ENCODE data around the gene CR1.
"Not testable (repeated sequence)": the region's sequence is repeated elsewhere in the genome, so short reads cannot be mapped to it uniquely, and the experiment has no call there.

CR1 gene

DNA sequence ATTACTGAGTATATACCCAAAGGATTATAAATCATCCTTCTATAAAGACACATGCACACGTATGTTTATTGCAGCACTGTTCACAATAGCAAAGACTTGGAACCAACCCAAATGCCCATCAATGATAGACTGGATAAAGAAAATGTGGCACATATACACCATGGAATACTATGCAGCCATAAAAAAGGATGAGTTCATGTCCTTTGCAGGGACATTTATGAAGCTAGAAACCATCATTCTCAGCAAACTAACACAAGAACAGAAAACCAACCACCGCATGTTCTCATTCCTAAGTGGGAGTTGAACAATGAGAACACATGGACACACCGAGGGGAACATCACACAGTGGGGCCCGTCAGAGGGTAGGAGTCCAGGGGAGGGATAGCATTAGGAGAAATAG, 98.1 kb downstream of the CR1 start:
- DNase-seq, result not testable (repeated sequence)

DNA sequence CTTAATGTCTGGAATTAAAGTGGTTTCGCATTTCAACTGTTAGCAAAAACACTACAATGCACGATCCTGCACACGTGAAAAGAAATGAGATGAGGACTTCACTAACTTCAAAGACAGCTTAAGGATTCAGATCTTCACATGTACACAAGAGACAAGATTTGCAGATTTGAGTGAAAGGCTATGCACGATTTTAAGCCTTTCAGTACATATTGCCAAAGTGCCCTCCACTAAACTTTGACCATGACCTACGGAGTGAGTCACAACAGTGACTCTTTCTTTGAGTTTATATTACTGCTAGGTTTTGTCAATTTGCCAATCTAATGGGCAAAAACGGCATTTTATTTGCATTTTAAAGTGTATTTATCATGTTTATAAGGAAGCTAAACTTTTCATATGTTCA, 107.8 kb downstream of the CR1 start:
- no peak for DNase-seq

DNA sequence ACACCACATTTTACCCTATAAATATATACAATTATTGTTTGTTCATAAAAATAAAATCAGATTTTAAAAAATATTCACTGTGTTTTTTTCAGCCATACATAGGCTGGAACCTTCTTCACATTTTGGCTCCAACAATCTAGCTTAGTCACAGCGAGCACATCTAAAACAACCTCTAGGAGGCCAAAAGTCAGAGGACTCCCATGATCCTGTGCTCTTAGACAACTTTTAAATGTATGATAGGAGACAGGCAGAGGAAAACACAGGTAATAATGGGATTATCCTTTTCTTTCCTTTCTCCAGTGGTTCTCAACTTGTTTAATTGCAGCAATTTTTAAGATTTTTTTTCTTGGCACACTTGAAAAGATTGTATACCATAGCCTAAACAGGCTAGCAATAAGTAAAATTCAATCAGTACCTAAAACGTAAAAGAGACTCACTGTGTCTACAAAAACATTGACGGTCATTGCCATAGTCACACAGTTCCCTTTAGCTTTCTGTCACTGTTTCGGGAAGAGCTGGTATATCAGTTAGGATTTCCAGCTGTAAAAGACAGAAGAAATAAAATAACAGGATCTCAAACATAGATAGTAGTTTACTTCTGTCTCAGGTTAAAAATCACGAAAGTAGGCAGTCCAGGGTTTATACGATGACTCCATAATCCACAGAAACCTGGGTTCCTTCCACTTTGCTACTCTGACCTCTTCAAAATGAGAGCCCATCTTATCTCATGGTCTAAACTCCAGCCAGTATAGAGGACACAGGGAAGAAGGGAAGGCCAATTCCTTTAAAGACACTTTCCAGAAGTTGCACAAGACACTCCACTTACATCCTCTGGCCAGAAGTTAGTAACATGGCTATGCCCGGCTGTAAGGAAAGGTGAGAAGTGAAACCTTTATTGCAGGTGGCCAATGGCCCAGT, 109.7 kb downstream of the CR1 start:
- DNase-seq, result no peak

DNA sequence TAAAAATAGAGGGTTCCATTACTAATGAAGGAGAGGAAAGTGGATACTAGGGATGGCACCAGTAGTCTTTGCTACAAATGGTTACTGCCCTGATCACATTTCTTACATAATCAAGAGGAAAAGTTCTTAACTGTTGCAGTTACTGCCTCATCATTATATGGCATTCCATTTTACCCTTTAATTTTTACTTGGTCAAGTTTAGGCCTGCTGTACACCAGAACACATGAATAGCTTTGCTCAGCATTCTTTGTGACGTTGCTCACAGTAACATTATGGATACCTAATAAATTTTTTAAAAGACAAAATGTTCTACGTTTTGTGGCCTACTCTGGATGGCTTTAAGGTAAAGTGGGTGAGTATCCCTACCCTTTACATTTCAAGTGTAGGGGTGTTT, 110.4 kb downstream of the CR1 start:
- no peak for DNase-seq

DNA sequence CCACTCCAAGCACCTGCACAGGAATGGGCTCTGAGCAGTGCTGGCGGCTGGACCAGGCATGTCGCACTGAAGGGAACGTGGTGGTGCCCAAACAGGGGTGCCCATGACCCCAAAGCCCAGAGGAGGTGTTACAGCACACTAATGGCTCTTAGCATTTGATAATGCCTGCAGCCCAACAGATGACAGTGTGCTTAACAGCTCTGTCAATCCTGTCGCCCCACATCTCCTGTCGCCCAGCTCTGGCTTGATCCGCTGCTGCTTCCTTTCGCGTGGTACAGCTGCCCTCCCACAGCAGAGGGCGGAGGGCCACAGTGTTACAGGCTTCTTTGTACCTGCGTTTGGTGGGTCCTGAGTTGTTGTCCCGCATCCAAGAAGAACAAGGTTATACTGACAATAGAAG, 116.8 kb downstream of the CR1 start:
- no peak for DNase-seq

DNA sequence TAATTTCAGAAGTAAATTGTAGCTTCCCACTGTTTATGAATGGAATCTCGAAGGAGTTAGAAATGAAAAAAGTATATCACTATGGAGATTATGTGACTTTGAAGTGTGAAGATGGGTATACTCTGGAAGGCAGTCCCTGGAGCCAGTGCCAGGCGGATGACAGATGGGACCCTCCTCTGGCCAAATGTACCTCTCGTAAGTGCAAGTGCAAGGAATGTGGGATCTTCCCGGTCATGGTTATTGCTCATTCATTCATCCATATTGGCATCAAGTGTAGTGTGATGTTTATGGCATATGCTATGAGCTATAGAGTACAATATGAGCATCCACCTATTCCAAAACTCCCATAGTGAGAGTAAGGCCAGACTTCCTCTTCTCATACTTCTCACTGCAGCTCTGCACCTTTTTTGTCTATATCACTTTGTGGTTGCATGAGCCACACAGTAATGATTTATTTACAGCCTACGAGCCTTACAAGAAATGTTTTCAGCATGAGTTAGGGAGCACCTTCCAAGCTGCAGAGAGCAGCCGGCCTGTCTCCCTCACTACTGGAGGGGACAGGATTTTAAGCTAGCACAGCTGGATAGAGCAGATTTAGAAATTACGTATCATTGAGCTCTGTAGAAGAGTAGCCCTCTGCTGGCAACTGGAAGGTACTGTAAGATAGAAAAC, 124.0 kb downstream of the CR1 start:
- DNase-seq, result peak; percentile 60

DNA sequence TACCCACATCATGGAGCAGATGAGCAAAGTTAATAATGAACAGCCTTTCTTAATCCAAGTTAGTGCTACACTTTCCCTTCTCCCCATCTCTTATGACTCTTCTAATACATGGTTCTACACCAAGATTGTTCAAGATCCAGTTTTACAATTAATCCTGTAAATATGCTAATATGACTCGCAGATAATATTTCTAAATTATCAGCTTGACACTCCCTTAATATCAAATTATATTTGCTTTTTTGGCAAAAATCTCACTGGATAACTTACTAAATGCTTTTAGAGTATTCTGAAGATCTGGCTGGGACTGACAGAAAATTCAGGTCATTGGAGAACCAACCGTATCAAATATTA, 124.6 kb downstream of the CR1 start:
- no peak for DNase-seq

DNA sequence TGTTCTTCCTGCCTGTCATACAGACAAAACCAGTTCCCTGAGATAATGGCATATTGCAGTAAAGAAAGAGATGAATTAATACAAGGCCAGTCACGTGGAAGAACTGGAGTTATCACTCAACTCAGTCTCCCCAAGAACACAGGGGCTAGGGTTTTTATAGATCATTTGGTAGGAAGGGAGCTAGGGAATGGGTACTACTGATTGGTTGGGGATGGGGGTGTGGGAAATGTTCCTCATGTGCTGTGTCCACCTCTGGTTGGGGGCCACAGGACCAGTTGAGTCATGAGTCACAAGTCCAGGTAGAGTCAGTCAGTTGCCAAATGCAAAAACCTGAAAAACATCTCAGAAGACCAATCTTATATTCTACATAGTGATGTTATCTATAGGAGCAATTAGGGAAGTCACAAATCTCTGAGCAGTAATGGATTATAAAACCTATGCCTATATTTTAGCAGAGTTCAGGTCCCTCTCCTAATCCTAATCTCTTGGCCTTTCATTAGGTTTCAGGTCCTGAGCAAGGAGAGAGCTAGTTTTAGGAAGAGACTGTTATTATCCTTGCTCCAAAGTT, 129.6 kb downstream of the CR1 start:
- DNase-seq, result not testable (repeated sequence)

DNA sequence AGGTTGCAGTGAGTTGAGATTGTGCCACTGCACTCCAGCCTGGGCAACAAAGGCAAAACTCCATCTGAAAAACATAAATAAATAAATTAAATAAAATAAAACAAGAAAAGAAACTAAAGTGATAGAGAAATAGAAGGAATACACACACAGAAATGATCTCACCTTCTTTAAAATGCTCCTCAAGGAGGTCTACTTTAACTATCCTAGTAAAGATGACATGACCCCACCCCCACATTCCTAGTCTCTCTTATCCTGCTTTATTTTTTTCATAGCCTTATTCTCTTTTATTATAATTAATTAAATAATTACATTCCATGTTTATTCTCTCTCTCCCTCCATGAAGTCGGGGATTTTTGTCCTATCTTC, 131.0 kb downstream of the CR1 start:
- DNase-seq, result no peak

DNA sequence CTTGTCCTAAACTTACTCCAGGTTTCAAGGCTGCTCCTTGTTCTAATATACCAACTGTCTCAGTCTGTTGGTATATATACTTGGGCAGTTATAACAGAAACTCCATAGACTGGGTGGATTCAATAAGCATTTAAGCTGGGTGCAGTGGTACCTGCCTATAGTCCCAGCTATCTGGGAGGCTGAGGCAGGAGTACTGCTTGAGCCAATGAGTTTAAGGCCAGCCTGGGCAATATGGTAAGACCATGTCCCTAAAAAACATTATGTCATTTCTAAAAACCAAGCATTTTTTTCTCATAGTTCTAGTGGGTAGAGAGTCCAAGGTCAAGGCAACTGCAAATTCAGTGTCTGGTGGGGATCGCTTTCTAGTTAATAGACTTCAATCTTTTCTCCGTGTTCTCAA, 131.5 kb downstream of the CR1 start:
- DNase-seq, result no peak

DNA sequence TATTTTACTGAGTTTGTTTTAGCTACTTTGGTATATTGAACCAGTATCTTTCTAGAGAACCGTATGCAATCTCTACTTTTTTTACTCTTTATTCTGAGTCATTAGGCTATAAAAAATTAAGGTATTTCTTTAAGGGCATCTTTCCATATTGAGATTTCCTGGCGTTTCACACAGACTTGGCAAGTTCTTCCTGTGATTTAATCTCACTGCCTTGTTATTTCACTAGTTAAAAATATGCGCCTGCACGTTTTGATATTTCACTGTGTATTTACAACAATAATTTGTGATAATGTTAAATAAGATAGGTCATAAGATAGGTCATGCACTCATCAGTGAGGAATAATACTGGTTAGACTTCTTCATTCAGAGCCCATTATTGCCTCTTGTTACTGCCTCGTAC, 132.8 kb downstream of the CR1 start:
- no peak for DNase-seq

DNA sequence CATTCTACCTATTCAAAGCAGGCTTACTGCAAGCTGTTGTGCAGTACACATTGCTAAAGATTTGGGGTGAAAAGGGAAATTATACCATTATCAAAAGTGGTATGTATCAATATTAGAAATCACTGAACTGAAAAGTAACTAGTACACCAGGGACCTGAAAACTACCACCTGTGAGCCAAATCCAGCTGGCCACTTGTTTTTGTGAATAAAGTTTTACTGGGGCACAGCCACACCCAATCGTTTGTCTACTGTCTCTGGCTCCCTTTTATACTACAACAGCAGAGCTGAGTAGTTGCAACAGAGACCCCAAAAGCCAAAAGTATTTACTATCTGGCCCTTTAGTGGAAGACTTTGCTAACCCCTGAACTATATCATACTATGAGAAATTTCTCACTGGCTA, 135.2 kb downstream of the CR1 start:
- DNase-seq, result no peak

DNA sequence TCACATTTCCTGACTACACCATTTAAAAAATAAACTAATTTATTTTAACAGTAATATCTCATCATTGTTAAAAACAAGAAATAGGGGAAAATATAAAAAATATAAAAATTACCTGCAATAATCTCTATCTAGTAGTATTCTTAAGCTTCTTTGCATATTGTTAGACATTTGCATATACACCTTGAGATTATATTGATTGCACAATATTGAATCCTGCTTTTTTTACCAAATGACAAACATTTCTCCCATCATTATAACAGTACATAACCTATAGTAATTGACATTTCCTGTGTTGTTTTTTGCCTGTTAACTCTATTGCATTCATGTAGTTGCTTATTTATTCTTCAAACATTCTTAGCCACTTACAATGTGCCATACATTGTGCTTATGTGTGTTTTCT, 137.3 kb downstream of the CR1 start:
- no peak for DNase-seq

DNA sequence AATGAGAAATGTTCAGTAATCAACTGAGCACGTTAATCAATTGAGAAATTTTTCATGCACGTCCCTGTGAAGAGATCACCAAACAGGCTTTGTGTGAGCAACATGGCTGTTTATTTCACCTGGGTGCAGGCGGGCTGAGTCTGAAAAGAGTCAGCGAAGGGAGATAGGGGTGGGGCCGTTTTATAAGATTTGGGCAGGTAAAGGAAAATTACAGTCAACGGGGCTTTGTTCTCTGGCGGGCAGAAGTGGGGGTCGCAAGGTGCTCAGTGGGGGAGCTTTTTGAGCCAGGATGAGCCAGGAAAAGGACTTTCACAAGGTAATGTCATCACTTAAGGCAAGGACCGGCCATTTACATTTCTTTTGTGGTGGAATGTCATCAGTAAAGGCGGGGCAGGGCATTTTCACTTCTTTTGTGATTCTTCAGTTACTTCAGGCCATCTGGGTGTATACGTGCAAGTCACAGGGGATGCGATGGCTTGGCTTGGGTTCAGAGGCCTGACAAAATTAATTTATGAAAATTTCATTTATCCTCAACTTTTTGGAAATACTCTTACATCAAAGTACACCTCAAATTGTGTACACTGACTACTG, 137.8 kb downstream of the CR1 start:
- not testable (repeated sequence) for DNase-seq

DNA sequence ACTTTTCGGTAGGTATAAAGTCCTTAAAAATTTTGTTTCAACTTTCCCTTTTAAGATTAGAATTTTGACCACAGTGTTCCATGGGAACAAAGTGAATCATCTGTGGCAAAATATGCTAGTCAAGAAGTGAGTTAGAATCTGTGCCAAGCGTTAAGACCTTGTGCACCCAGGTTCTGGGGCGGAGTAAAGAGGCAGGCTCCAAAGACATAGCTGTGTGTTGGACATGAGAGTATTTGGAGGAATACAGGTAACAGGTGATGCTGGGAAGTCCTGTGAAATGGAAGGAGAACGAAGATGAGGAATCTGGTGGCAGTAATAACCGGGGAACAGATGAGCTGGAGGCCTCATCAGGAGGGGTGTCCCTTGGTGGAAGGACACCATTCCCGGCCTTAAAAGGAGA, 138.3 kb downstream of the CR1 start:
- DNase-seq, result not testable (repeated sequence)

DNA sequence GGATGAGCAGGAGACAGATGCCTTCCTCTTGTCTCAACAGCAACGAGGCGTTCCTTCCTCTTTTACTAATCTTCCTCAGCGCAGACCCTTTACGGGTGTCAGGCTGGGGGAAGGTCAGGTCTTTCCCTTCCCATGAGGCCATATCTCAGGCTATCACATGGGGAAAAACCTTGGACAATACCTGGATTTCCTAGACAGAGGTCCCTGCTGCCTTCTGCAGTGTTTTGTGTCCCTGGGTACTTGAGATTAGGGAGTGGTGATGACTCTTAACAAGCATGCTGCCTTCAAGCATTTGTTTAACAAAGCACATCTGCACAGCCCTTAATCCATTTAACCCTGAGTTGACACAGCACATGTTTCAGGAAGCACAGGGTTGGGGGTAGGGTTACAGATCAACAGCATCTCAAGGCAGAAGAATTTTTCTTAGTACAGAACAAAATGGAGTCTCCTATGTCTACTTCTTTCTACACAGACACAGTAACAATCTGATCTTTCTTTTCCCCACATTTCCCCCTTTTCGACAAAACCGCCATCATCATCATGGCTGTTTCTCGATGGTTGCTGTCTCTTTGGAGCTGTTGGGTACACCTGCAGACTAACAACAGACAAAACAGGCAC, 139.7 kb downstream of the CR1 start:
- DNase-seq, result peak; percentile 14

DNA sequence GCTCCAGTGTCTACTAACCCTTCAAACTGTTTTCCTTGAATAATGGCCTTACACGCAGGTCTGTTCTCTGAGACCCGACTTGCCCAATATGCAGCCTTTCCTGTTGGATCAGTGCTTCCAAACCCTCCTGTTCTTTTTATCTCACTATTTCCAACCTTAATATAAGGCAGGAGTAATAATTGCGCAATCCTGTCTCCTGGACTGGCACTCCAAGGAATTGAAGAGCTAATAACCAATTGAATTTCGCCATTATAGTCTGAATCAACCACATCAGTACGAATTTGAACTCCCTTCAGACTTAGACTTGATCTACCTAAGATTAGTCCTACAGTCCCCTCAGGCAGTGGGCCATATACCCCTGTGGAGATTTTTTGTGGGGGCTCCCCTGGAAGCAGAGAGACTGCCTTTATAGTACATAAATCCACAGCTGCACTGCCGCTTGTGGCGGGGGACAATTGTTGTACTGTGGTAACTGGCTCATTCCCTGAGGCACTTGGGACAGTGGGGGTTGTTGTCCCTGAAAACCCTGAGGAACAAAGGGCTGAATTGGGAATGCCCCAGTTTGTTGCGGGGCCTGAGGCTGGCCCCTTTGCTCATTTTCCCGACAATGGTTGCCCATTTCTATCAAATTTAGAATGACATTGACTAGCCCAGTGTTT, 142.7 kb downstream of the CR1 start:
- DNase-seq, result not testable (repeated sequence)

DNA sequence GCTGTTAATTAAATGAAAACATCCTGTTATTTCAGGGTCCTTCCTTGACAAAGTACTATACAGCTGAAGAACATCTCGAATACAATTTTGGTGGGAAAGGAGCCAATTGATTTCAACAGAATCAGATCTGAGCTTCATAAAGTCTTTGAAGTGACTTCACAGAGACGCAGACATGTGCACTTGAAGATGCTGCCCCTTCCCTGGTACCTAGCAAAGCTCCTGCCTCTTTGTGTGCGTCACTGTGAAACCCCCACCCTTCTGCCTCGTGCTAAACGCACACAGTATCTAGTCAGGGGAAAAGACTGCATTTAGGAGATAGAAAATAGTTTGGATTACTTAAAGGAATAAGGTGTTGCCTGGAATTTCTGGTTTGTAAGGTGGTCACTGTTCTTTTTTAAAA, 143.4 kb downstream of the CR1 start:
- not testable (repeated sequence) for DNase-seq

DNA sequence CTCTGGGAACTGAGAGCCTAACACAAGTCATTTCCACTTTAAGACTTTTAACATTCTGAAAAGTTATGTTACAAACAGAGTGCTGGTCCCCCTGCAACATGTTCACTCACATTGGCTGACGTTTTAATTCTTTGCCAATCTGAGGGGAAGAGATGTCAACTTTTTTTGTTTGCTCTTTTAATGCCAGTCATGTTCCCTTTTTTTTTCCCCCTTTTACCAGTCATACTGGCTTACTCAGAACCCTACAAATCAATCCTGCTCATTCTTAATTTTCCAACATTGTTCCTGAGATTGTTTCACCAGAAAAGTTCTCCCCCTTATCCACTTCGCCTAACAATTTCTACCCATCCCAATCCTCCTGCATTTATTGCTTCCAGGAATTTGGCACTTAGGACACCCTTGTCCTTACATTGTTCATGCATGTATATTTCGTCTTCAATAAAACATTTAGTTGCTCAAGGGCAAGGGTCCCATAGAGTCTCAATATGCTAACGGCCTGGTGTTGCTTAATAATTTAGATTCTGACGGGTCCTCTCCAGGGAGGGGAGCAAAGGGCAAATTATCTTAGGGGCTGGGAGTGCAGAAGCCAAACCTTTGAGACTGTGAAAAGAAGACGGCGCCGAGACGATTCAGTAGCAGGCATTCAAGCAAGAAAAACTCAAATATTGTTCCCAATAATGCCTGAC, 148.4 kb downstream of the CR1 start:
- no peak for DNase-seq

DNA sequence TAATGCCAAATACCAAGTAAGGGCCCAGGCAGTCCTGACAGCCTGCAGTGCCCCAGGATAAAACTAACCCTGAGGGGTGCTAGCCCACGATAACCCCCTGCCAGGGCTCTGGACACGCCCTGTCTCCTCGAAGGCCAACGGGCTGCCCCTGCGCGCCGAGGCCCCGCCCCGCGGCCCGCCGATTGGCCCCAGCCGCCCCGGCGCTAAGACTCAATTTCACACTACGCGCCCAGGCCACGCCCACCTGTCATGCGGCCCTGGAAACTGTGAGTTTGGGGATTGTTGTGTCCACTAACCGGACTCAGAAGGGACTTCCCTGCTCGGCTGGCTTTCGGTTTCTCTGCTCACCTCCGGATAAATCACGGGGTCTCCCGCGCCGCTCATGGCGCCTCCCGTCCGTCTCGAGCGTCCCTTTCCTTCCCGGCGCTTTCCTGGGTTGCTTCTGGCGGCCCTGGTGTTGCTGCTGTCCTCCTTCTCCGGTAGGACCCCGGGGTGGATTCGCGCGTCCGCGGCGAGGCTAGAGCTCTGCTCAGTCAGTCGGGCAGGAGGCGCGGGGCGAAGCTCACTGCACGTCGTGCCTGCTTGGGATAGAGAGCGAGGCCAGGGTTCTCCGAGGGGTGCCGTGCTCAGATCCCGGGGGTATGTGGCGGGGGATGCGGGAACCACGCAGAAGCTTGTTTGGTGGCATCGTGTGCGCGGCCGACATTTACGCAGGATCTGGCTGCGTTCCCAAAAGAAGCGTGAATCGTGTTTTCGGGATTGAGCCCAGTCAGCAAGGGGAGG, 149.1 kb downstream of the CR1 start, which contains the start of gene CR1L:
Gene CR1L, plus strand, starts transcription at position 282 of the 783 bp plus-strand sequence. Its CDS starts 101 bp downstream, at position 383.
- DNase-seq, result peak; percentile 72

DNA sequence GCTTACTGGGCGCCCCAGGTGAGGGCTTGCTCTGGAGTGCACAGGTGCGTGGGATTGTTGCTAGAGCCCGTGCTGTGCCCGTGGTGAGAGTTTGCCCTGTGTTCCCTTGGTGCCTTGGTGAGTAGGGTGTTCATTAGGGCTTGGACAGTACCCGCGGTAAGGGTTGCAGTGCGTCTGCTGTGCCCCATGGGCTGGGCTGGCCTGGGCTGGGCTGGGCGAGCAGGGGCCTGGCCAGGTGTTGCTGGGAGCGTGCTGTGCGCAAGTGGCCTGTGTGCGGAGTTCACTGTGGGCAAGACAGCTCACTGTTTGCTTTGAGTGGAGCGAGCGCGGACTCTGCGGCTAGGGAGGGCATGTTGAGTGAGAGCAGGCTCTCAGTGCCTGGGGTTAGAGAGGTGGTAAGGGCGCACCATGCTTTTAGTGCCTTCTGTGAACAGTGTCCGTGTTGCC, 149.7 kb downstream of the CR1 start:
- no peak for DNase-seq

Measured in NCI-H510A treated with DMSO at 0.1 percent for 48 hours (cell line).